CD4-positive, alpha-beta memory T cell (primary cell): ENCODE results near the gene NOMO2. TPM values are rescaled to one million over a fixed set of nuclear protein-coding genes. Genes with fewer than 3 reads are reported as not detected.

ENCODE experiments used
- microRNA-seq: library from miRNA; unstranded; fragments of <30 nt; microRNA quantifications from one replicate; pipeline ENCODE4 v1.2.0, GENCODE V29; 2021; ENCODE audit warnings: borderline replicate concordance, borderline number of aligned reads, borderline microRNAs expressed, mixed read lengths
- polyA plus RNA-seq, 2 donors: library from polyadenylated mRNA; unstranded; fragments of 300-500 nt; fragmentation: Illumina TruSeq; gene quantifications; one replicate each; pipeline ENCODE4 v1.2.3, GENCODE V29; 2021
- total RNA-seq, 2 experiments: library from RNA; stranded (reverse); gene quantifications; one replicate each; pipeline ENCODE4 v1.2.3, GENCODE V29; 2021

NOMO2 gene
- total and polyA plus RNA-seq, 4 experiments from 2014 or later, result 77.9 to 115 (median 92.9) TPM

Small RNA genes lying within 50 kb of the gene (microRNA-seq; reads per million reads assigned to microRNA genes)
- not detected for gene MIR3179-3
- gene MIR3179-4, result not detected
- not detected for gene MIR3180-3
- not detected for gene MIR3670-3
- gene MIR3670-4, result not detected
- gene MIR6770-3, result not detected

Other genes with a start within 250 kb of the NOMO2 start
- under 1 TPM; 0.36 to 0.55 TPM for gene NPIPA8, start 225.4 kb downstream of the NOMO2 start, total RNA-seq
- 1 to 10 TPM in 1 of 2 donors, not detected in 1; 3.9 TPM for gene NPIPA8, start 225.4 kb downstream of the NOMO2 start, polyA plus RNA-seq
- gene RPS15A, start 228.2 kb upstream of the NOMO2 start, total RNA-seq, result 1,000 to 10,000 TPM; 3,088 to 3,151 TPM
- 1,000 to 10,000 TPM; 2,383 to 3,794 TPM for gene RPS15A, start 228.2 kb upstream of the NOMO2 start, polyA plus RNA-seq
- gene ARL6IP1, start 239.5 kb upstream of the NOMO2 start, total RNA-seq, result 100 to 1,000 TPM; 105 to 106 TPM
- 100 to 1,000 TPM; 188 to 306 TPM for gene ARL6IP1, start 239.5 kb upstream of the NOMO2 start, polyA plus RNA-seq